Superior temporal gyrus (tissue), 1 donor: ENCODE data around the gene WDR91.
"Not testable (repeated sequence)": the region's sequence is repeated elsewhere in the genome, so short reads cannot be mapped to it uniquely, and the experiment has no call there.

ENCODE experiments used
- DNase-seq: peaks from one replicate; pipeline ENCODE4 v3.0.0-alpha.2; 2016; ENCODE audit errors: extremely low spot score

Gene WDR91

GRCh38 chr7:135179321-135179925 is 31.9 kb downstream of the WDR91 start:
- no peak for DNase-seq

- no peak for DNase-seq
Observed at GRCh38 chr7:135178364-135178763, 33.0 kb downstream of the WDR91 start.

- no peak for DNase-seq
Observed at GRCh38 chr7:135177028-135177696, 34.2 kb downstream of the WDR91 start.

GRCh38 chr7:135175931-135176330 is 35.4 kb downstream of the WDR91 start:
- DNase-seq, result no peak

GRCh38 chr7:135174941-135175340 is 36.4 kb downstream of the WDR91 start:
- DNase-seq, result no peak

GRCh38 chr7:135173916-135174315 is 37.4 kb downstream of the WDR91 start:
- DNase-seq, result not testable (repeated sequence)

GRCh38 chr7:135171581-135172291 is 39.6 kb downstream of the WDR91 start:
- DNase-seq, result peak; percentile 44

GRCh38 chr7:135170998-135171481 is 40.3 kb downstream of the WDR91 start:
- DNase-seq, result not testable (repeated sequence)

- DNase-seq, result peak; percentile 93
Observed at GRCh38 chr7:135170274-135170997, 40.9 kb downstream of the WDR91 start, which contains the start of gene CYREN. Gene CYREN (minus strand): TSS chr7:135170707. CDS start chr7:135168922, 1,785 bp downstream.

- DNase-seq, result no peak
Observed at GRCh38 chr7:135169964-135170273, 41.4 kb downstream of the WDR91 start.

- no peak for DNase-seq
Observed at GRCh38 chr7:135169141-135169963, 42.0 kb downstream of the WDR91 start.

GRCh38 chr7:135168489-135169140 is 42.7 kb downstream of the WDR91 start:
- DNase-seq, result no peak

- DNase-seq, result no peak
Observed at GRCh38 chr7:135168001-135168400, 43.3 kb downstream of the WDR91 start.

- no peak for DNase-seq
Observed at GRCh38 chr7:135167365-135167917, 43.9 kb downstream of the WDR91 start.

GRCh38 chr7:135166338-135166990 is 44.9 kb downstream of the WDR91 start:
- no peak for DNase-seq

- DNase-seq, result no peak
Observed at GRCh38 chr7:135165862-135166261, 45.5 kb downstream of the WDR91 start.

GRCh38 chr7:135164357-135165061 is 46.8 kb downstream of the WDR91 start:
- no peak for DNase-seq

GRCh38 chr7:135162382-135163001 is 48.8 kb downstream of the WDR91 start:
- DNase-seq, result no peak

GRCh38 chr7:135161669-135162068 is 49.7 kb downstream of the WDR91 start:
- DNase-seq, result no peak
